GM19043 (cell line): ENCODE results near the gene PRRX2.

Experiments
- ATAC-seq: cut with Tn5 transposase; IDR thresholded peaks from one replicate; pipeline ENCODE4 v1.9.1; 2021; ENCODE audit warnings: low read depth; ENCODE audit not compliant: unreplicated experiment

Gene PRRX2

DNA sequence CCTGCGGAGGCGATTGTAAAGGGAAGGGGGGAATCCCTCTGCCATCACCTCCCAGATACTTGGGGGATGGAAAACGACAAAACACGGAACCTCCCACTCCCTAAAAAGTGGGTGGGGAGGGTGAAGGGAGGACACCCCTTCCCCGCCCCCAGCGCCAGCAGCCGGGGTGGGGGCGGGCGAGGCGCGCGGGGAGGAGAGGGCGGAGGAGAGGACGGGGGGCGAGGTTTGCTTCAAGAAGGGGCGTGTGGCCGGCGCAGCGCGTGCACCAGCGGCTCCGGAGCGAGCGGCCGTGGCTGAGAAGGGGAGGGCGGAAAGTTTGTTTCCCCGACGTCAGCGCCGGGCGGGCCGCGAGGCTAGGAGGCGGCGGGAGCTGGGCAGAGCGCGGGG lies at the start of gene PRRX2:
TSS of gene PRRX2 (plus strand) at position 259 of the 387 bp plus-strand sequence. CDS start 221 bp downstream, outside the sequence.
- no peak for ATAC-seq

DNA sequence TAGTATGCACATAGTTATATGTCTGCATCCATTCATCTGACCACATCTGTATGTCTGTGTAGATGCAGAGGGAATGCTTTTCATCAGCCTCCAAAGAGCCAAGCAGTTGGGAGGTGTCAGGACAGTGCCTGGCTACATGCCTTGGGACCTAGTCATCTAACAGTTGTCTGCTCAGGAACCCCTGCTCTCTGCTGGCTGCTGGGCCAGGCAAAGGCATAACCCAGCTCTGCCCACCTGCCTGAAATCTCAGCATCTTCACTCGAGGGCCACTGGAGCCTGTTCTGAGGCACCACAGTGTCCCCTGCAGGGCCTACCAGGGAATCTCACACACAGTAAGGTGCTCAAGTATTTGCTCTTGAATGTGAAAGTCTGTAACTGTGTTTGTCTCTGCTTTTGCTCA lies 48.3 kb upstream of the PRRX2 start:
- ATAC-seq = no peak

DNA sequence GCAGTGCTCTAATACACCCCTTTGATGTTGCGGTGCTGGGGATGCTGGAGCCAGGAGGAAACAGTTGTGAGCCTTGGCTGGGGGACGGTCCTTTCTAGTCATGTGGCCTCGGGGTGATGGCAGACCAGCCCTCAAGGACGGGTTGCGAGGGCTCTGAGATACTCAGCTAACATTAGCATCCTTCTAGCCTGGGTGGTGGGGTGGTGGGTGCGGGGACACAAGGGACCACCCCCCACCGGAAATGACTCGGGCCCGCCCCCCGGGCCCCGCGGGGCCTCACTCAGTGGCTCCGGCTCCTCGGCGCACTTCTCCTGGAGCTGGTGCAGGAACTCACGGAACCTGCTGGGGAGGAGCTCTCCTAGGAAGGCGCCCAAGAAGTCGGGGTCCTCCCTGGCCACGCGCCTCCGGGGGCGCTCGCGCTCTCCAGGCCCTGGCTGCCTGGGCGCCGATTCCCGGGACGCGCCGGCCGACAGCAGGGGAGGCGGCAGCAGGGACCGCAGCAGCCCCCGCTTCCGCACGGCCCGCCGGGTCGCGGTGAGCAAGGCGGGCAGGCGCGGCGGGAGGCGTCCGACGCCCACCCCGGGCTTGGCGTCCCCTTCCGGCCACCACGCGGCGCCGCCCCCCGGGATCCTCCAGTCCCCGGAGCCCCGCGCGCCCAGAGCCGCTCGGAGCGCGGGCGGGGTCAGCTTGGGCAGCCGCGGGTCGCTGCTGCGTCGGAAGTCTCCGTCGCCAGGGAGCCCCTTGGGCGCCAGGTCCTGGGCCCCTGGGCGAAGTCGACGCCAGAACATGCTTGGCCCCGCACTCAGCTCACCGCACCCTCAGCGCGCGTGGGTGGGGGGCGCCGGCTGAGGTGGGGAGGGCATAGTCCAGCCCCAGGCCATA lies 45.4 kb upstream of the PRRX2 start:
- no peak for ATAC-seq

DNA sequence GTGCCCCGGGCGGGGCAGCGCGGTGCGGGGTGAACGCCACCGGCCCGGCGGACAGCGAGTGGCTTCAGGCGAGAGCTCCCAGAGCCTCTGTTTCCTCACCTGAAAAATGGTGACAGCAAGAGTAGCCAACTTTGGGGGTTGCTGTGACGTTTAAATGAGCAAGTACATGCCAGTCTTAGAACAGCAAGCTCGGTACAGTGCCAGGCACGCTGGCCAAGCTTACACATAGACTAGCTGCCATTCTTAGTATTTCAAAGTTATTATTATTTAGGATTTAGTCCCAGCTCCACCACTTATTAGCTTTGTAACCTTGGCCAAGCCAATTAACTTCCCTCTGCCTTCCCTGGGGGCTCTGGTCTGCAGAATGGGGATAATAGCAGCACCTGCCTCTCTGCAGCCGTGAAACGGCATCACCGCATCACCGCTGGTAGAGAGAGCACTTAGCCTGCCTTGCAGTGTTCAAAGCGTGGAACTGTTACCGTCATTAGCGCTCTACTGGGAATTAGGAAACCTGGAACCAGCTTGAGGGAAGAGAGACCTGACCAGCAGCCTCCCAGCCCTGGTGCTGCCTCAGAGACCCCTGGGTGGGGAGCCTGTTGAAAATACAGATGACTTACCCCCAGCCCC lies 44.7 kb upstream of the PRRX2 start, which contains the start of gene C9orf50:
TSS of gene C9orf50 (minus strand) at position 433 of the 627 bp plus-strand sequence. CDS start 527 bp downstream, outside the sequence.
- ATAC-seq = no peak

DNA sequence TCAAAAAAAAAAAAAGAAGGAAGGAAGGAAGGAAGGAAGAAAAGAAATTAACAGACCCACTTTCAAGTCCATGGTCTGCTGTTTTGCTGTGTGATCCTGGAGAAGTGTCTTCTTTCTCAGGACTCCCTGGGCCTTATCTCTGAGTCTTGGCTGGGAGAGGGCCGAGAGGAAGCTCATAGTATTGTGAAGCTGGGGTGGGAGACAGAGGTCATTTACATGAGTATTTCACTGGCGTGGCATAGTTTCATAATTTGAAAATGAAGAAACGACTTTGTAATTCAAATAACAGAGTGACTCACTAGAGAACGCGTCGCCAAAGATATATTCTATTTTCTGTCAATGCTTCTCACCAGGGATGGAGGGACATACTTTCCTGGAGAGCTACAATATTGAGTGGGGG lies 42.1 kb upstream of the PRRX2 start:
- ATAC-seq = no peak

DNA sequence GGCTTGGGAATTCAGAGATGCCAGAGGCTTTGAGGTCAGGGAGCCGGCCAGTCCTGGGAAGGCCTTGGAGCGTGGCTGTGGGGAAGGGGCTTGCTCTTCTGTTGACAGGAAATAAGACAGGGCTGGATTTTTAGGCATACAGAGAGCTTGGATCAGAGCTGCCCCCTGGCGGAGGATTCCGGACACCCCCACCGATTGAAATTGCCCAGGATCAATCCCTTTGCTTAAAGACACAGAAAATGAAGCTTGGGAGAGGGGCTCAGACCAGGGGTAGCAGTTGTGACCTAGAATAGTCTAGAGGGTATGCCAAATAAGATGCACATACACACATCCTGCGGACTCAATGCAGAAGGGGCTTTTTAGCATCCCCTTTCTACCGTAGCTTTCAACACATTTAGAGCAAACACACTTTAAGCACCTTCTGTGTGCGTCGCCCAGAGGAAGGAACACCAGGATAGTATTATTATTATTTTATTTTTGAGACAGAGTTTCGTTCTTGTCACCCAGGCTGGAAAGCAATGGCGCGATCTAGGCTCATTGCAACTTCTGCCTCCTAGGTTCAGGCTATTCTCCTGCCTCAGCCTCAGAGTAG lies 41.2 kb upstream of the PRRX2 start:
- no peak for ATAC-seq

DNA sequence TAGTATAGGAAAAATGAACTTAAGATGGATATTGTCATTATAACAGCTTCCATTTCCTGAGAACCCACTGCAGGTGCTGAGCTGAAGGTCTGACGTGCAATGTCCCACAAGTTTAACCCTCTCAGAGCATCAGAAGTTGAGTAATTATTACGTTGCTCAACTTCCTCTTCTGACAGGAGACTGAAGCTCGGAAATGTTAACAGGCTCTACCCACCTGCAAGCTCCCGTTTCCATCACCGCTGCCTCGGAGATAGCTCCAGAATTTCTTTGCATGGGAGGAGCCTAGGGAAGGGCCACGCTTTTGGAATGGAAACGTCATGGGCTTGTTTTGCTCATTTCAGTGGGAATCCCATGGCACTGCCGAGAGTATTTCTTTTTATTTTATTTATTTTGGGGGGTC lies 40.5 kb upstream of the PRRX2 start:
- ATAC-seq = no peak

DNA sequence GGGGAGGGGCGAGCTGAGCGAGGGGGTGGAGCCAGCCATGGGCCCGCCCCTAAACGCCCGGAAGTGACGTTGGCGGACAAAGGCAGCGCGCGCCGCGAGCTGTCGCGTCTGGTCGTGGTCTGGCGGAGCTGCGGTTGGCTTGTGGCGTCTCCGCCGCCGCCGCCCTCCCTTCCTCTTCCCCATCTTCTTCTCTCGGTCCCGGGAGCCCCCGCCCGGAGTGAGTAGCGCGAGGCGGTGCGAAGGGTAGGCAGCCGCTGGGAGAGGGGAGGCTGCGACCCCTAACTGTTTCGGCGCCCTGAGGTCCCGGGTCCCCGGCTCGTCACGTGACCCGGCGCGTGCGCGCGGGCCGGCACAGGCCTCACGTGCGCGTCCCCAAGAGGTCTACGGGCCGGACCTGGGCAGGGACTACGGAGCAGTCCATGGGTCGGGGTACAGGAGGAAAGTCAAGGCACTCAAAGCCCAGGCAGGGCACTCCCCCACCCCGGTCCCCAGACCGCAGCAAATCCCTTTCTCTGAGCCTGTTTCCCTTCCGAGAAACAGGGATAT lies 39.3 kb upstream of the PRRX2 start, which contains the start of gene NTMT1:
TSS of gene NTMT1 (plus strand) at position 85 of the 546 bp plus-strand sequence. CDS start 6,541 bp downstream, outside the sequence.
- ATAC-seq = peak; percentile 54

DNA sequence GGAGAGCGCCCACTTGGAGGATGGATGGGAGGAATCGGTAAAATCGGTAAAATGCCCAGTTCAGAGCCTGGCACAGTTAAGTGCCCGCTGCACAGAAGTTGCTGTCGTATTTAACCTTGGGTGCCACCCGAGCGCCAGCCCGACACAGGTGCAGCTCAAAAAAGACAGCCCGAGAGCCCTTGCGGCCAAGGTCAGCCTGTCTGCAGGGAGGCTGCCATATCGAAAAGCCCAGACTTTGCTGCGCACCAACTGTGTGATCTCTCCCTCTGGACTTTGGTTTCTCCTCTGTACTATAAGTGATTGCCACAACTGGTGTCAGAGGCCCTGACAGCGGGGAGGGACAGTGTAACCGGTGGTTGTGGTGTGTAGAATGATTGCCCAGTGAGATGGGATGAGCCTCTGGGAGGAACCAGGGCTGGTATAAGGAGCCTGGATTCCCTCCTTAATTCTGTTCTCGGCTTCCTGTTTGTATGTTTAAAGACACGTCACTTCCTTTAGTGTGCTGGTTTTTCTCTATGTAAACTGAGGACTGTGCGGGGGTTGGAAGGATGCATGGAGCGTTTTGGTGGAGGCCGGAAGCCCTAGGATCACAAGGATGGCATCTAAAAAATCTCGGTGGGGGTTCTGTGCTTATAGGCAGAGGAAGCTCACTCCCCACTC lies 38.7 kb upstream of the PRRX2 start:
- no peak for ATAC-seq

DNA sequence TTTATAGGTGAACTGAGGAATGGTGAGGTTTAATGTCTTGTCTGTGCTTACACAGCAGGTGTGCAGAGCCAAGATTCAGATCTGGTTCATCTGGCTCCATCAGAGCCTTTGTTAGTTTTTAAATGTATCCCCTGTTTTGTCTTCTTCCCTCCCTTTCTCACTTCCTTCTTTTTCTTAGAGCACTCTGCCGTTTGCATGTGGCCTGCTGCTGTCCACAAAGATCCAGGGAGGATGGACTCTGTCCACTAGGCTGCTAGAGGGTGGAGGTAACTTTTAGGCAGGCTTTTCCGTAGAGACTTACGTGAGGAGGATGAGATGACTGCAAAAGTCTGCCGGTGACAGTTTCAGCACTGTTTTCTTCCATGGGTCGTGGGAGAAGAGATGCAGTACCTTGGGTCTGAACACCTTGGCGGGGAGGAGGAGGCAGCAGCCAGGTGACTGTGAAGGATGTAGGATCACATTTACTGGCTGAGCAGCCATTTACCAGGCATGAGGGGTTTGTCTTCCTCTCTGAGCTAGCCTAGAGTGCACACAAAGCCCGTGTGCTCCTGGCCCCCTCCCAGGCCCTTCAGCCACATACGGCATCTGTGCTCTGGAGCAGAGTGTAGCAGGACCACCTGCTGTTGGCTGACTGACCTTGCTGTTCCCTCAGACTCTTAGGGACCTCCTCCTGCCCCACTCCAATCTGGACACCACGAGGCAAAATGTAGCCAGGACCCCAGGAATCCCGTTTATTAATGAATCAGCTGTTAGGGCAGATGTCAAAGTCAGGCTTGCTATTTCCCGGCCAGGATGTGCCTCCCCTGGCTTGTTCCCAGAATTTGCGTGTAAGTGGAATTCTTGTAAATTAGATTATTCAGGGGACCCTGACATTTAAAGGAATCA lies 37.6 kb upstream of the PRRX2 start:
- ATAC-seq = no peak

DNA sequence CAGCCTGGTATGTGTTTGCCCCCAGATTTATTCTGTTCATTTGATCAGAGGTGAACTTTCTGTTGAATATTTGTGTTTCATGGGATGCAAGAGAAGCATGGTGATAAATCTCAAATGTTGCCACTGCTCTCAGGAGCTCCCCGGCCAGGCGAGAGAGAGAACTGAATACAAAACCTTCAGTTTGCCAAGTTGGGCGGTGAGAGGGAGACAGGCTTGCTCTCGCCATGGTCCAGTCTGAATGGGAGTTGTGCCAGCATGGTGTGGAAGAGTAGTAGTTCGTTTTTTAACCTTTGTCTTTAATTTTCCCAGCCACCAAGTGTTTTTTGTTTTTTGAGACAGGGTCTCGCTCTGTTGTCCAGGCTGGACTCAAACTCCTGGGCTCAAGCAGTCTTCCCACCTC lies 36.7 kb upstream of the PRRX2 start:
- ATAC-seq = no peak

DNA sequence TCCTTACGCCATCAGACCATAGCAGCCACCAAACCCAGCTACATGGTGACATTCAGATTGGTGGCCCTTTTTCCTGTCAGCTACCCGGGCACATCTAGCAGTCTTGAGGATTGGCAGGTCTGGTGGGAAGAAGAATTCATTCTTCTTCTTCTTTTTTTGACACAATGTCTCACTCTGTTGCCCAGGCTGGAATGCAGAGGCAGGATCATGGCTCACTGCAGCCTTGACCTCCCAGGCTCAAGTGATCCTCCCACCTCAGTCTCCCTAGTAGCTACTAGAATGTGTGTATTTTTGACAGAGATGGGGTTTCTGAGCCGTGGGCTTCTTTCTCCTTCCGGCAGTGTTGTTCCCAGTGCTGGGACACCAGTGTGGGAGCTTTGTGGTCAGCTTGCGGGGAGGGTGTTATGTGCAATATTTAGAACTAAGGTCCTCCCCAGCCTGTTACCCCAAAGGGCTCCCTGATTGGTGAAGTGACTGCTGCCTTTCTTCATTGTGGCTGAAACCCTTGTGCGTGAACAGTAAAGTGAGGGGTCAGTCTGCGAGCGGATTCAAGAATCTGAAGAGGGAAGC lies 36.1 kb upstream of the PRRX2 start:
- no peak for ATAC-seq

DNA sequence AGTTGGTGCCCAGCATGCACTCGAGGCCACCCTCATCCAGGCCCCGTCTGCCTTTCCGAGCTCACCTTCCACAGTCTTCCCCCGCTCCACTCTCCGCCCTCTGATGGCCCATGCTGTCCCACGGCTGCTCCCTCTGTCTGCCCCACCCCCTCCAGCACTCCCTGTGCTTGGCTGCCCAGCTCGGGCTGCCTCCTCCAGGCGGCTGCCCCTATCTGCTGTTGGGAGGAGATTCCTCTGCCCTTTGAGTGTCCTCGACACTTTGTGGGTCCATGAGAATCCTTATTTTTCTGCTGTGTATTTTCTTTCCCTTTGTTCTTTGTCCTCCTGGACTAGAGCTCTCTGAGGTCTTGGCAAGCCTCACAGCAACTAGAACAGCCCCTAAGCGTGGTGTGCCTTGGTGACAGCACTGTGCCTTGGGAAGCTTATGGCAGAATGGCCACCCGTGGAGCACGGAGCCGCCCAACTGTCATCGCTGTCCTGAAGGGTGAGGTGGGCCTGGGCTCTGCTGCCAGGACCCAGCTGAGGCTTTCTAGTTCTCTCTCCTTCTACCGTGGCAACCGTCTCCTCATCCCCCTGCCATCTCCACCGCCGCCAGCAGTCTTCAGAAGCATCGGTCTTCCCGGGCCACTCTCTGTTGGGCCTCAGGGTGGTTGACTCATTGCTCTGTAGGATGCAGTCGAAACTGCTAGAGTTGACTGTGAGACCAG lies 34.3 kb upstream of the PRRX2 start:
- ATAC-seq = no peak

DNA sequence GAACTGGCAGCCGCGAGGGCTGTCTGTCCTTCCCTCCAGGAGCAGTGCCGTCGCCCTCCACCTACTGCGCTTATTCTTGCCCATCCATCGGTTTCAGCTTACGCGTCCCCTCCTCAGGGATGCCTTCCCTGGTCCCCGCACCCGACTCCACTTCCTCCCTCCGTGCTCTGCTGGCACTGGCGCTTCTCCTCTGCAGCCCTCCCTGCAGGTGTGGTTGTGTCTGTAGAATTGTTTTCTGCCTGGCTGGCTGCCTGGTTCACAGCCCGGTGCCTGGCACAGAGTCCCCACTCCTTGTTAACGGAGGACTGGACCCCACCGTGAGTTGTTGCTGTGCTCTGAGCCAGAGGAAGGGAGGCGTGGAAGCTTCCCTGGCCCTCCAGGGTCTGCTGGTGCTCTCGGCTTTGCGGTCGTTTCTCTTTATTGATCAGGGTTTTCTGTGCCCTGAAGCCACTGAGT lies 33.7 kb upstream of the PRRX2 start:
- ATAC-seq = no peak

DNA sequence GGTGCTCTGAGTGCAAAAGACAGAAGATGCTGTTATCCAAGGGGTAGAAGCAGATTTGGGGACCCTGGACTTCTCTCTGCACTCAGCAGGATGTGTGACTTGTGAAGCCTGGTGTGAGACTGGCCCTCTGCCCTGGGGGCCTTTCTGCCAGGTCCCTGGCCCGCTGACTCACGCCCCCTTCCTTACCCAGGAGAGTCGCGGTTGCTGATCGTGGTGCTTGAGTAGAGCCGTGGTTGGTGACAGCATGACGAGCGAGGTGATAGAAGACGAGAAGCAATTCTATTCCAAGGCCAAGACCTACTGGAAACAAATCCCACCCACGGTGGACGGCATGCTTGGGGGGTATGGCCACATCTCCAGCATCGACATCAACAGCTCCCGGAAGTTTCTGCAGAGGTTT lies 33.0 kb upstream of the PRRX2 start:
- no peak for ATAC-seq

DNA sequence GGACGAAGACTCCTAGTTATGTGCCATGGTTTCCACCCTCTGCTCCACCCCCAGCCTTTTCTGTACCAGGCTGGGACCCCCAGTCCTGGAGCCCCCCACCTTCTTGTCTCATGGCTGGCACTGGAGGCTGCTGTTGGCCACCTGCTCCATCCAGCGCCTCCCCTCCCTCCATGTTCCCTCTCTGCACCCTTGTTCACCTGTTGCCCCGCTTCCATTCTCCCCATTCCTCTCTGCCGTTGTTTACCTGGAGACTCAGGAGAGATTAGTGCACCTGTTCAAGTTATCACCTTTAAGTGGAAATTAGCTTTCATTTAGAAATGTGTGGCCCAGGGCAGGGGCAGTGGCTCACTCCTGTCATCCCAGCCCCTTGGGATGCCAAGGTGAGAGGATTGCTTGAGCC lies 32.2 kb upstream of the PRRX2 start:
- no peak for ATAC-seq

DNA sequence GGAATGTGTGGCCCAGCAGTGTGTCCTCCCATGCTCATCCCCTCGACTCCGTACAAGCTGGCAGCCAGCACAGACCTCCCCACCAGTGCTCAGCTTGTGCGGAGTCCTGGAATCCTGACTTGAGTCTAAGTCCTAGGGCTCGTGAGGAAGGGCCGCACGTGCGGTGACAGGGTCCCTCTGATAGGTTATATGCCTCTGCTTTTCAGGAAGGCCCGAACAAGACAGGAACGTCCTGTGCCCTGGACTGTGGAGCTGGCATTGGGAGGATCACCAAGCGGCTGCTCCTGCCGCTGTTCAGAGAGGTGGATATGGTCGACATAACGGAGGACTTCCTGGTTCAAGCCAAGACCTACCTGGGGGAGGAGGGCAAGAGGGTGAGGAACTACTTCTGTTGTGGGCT lies 31.6 kb upstream of the PRRX2 start:
- no peak for ATAC-seq
